Measurements from ENCODE around the gene COG2.

- no peak for TF ChIP-seq POLR2A (IDR thresholded peaks at IDR 0.05)
- TF ChIP-seq CTCF (IDR thresholded peaks at IDR 0.05 in 8 of 11, conservative IDR thresholded peaks at IDR 0.05 in 3 of 11): no peak
- TF ChIP-seq POLR2AphosphoS5 (IDR thresholded peaks at IDR 0.05): no peak
Measured at GRCh38 chr1:230610589-230610988, 31.7 kb upstream of the COG2 start.

All from spleen (tissue), 7 donors.